Activated T-helper 1 cell treated with Interleukin-2 at 50 U/mL for 16 hours (primary cell): ENCODE data around the gene KSR2.

ENCODE experiments used
- DNase-seq: peaks from one replicate; pipeline ENCODE4 v3.0.0-alpha.2; 2020; ENCODE audit warnings: low read depth

Gene KSR2

DNA sequence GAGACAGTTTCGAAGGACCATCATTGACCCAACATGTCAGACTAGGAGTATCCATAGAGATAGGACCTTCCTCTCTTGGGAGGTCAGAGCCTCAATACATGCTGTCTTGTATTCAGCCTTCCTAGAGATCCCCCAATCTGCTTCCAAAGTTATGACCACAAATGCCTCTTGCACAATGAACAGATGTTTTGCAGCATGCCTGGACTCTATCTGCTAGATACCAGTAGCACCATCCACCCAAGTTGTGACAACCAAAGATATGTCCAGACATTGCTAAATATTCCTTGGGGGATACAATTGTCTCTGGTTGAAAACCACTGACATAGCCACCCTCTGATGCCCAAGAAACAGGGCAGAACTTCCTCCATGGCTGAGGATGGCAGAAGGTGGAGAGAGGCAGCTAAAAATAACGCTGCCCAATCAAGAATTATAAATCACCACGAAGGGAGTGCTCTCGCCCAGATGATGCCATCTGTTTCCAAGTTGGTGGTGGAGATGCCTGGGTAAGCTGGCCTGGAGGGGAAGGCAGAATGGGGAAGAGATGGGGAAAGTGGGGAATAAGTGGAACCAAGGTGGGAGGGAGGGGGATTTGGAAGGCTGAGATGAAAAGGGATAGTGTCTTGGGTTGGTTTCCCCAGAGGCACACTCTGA is 564.5 kb downstream of the KSR2 start:
- DNase-seq, result no peak

DNA sequence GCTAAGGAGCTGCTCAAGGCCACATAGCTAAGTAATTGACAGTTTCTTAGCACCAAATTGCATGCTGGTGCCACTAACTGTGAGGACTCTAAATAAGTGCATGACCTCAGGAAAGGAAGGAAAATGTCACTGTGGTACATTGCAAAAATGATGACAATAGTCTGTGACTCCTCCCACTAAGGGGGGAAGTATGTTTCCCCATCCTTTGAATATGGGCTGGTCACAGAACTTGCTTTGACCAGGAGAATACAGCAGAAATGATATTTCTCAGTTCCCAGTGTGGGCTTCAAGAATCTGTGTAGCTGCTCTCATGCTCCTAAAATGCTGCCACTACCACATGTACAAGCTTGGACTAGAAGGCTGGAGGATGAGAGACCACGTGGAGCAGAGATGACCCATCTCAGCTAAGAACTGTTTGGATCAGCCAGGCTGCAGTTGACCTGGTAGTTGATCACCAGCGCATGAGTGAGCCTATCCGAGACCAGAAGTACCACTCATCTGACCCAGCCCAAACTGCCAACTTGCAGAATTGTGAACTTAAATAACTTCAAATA is 565.1 kb downstream of the KSR2 start:
- no peak for DNase-seq
